ENCODE data around the gene STX11. TPM values are rescaled to one million over a fixed set of nuclear protein-coding genes. Genes with fewer than 3 reads are reported as not detected.
"Not testable (repeated sequence)": the region's sequence is repeated elsewhere in the genome, so short reads cannot be mapped to it uniquely, and the experiment has no call there.

The STX11 gene
- total RNA-seq, 2 donors from 2014 or later: 0.59 to 3.8 TPM

DNA sequence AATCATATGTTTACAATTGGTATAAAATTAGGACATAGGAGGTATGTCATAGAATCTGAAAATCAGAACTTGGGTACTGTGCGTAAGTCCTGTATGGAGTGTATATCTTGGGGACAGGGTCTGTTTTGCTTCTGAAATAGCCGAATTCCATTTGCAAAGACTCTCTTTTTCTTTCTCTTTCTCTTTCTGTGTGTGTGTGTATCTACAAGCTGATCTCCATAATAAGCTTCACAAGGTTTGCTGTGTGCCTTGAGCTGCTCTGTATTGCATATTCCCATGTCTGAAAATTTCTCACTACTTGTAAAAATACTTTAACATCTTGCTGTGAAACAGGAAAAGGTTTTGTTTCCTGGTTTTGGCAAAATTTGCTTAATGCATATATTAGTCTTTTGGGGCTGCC is 29.5 kb downstream of the STX11 start:
- TF ChIP-seq, protein P1, sequence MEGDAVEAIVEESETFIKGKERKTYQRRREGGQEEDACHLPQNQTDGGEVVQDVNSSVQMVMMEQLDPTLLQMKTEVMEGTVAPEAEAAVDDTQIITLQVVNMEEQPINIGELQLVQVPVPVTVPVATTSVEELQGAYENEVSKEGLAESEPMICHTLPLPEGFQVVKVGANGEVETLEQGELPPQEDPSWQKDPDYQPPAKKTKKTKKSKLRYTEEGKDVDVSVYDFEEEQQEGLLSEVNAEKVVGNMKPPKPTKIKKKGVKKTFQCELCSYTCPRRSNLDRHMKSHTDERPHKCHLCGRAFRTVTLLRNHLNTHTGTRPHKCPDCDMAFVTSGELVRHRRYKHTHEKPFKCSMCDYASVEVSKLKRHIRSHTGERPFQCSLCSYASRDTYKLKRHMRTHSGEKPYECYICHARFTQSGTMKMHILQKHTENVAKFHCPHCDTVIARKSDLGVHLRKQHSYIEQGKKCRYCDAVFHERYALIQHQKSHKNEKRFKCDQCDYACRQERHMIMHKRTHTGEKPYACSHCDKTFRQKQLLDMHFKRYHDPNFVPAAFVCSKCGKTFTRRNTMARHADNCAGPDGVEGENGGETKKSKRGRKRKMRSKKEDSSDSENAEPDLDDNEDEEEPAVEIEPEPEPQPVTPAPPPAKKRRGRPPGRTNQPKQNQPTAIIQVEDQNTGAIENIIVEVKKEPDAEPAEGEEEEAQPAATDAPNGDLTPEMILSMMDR (IDR thresholded peaks at IDR 0.05): no peak
- Histone ChIP-seq H3K4me1 (no peaks in the 10 kb centered on the region), H3K9me3 (no peaks in the 10 kb centered on the region), H3K36me3 (no peaks in the 10 kb centered on the region), H3K27me3 (no peaks in the 10 kb centered on the region), H3K4me3 (no peak overlapping the region), H3K9ac (ENCODE audit: low read depth in 2 of 2, low read length in 2 of 2) (no peak overlapping the region), H3K27ac (no peak overlapping the region)
- intact Hi-C loops (cut with DNase I): no loop called here
- no peak for DNase-seq

DNA sequence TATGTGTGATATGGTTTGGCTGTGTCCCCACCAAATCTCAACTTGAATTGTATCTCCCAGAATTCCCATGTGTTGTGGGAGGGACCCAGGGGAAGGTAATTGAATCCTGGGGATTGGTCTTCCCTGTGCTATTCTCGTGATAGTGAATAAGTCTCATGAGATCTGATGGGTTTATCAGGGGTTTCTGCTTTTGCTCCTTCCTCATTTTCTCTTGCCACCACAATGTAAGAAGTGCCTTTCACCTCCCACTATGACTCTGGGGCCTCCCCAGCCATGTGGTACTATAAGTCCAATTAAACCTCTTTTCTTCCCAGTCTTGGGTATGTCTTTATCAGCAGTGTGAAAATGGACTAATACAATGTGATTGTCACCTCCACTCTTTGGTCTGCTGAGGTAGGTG is 30.0 kb downstream of the STX11 start:
- H3K4me3 ChIP-seq; DNase-seq; intact Hi-C loops (cut with DNase I); H3K27me3 ChIP-seq; H3K27ac ChIP-seq; H3K9me3 ChIP-seq; H3K36me3 ChIP-seq; H3K9ac ChIP-seq (ENCODE audit: low read depth in 2 of 2, low read length in 2 of 2); H3K4me1 ChIP-seq: not testable (repeated sequence)

DNA sequence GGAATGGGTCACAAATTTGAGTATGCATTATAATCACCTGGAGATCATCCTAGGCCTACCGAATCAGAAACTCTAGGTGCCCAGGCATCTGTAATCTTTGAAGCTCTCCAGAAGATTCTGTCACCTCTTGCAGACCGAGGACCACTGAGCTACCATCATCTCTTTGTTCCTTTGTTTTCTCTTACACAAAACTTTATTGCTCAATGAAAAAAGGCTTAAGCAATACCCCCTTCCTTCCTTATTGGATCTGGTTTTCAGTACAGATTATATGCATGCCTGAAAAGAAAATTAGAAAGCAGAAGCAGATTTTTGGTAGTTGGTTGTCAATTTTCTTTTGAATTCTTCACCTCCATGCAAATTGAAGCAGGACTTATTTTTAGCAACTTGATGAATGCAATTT is 31.3 kb downstream of the STX11 start:
- H3K9ac ChIP-seq (ENCODE audit: low read depth in 2 of 2, low read length in 2 of 2): no peak overlapping the region
- TF ChIP-seq, protein P1 (IDR thresholded peaks at IDR 0.05): no peak
- H3K9me3 ChIP-seq: no peaks in the 10 kb centered on the region
- no peak overlapping the region for H3K27ac ChIP-seq
- H3K4me3 ChIP-seq: no peak overlapping the region
- no peaks in the 10 kb centered on the region for H3K27me3 ChIP-seq
- H3K4me1 ChIP-seq: no peaks in the 10 kb centered on the region
- H3K36me3 ChIP-seq: no peaks in the 10 kb centered on the region
- no peak for DNase-seq
- intact Hi-C loops (cut with DNase I): no loop called here

DNA sequence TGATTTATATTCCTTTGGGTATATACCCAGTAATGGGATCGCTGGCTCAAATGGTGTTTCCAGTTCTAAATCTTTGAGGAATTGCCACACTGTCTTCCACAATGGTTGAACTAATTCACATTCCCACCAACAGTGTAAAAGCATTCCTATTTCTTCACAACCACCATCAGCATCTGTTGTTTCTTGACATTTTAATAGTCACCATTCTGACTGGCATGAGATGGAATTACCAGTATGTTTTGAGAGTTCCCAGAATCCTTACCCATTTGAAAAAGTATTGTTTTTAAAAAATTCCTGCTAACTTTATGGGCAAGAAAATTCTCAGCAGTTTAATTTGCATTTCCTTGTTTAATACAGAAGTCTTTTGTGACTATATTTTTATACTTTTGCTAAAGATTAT is 33.9 kb downstream of the STX11 start:
- intact Hi-C loops (cut with DNase I); H3K4me1 ChIP-seq; H3K36me3 ChIP-seq; H3K9ac ChIP-seq (ENCODE audit: low read depth in 2 of 2, low read length in 2 of 2); H3K27ac ChIP-seq; H3K27me3 ChIP-seq; H3K9me3 ChIP-seq; DNase-seq; H3K4me3 ChIP-seq: not testable (repeated sequence)

DNA sequence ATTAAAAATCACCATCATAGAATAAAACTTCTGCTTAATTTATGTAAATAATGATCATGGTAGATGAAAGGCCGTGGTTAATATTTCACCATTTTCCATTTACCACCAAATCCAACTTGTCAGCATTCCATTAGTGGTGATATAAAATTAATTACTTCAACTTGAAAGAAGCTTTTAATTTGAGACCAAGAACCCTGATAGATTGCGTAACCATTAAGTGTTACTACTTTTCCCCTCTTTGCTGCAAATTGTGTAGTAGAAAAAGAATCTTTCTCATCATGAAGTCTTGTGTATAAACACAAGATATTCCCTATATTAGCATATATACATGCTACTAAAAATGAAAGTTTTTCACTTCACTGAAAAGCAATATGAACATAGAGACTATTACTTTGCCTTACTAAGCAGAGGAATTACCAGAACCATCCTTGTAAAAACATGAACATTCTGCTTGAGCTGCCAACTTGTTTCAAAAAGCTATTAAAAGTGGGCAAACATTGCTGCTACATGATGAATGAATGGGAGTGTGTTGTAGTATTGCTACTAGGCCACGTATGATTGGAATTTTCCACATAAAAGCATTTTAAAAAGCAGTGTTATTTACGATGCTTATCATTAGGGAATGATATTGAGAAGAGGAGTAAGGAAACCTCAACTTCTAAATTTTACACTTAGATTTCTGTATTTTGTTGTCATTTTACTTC is 35.0 kb downstream of the STX11 start:
- Histone ChIP-seq H3K4me3 (no peak overlapping the region), H3K9me3 (no peaks in the 10 kb centered on the region), H3K4me1 (no peaks in the 10 kb centered on the region), H3K36me3 (no peaks in the 10 kb centered on the region), H3K27ac (no peak overlapping the region), H3K9ac (ENCODE audit: low read depth in 2 of 2, low read length in 2 of 2) (no peak overlapping the region), H3K27me3 (no peaks in the 10 kb centered on the region)
- DNase-seq: no peak
- intact Hi-C loops (cut with DNase I): no loop called here
- TF ChIP-seq, protein P1 (IDR thresholded peaks at IDR 0.05): no peak

DNA sequence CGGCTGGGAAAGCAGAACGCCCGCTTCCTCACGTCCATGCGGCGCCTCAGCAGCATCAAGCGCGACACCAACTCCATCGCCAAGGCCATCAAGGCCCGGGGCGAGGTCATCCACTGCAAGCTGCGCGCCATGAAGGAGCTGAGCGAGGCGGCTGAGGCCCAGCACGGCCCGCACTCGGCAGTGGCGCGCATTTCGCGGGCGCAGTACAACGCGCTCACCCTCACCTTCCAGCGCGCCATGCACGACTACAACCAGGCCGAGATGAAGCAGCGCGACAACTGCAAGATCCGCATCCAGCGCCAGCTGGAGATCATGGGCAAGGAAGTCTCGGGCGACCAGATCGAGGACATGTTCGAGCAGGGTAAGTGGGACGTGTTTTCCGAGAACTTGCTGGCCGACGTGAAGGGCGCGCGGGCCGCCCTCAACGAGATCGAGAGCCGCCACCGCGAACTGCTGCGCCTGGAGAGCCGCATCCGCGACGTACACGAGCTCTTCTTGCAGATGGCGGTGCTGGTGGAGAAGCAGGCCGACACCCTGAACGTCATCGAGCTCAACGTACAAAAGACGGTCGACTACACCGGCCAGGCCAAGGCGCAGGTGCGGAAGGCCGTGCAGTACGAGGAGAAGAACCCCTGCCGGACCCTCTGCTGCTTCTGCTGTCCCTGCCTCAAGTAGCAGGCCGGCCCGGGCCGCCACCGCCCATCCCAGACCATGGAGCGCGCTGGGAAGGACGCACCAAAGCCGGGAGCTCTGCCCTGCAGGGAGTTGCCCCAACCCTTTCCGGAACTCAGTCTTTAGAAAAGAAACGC is 36.7 kb downstream of the STX11 start:
- no peak for DNase-seq
- Histone ChIP-seq H3K27ac (no peak overlapping the region), H3K36me3 (no peaks in the 10 kb centered on the region), H3K4me1 (no peaks in the 10 kb centered on the region), H3K4me3 (no peak overlapping the region), H3K9ac (ENCODE audit: low read depth in 2 of 2, low read length in 2 of 2) (no peak overlapping the region), H3K9me3 (no peaks in the 10 kb centered on the region), H3K27me3 (no peaks in the 10 kb centered on the region)
- intact Hi-C loops (cut with DNase I): no loop called here
- TF ChIP-seq, protein P1 (IDR thresholded peaks at IDR 0.05): no peak

Data from colonic mucosa (tissue), 4 donors.